Erythroblast (primary cell): Measurements from ENCODE around the gene ZNF83.

Experiments used
- GATA1 ChIP-seq: IDR thresholded peaks from 2 replicates; pipeline ENCODE4 v1.6.1; 2011; ENCODE audit warnings: low read depth, mild to moderate bottlenecking, control low read depth, low read length, moderate library complexity
- POLR2A ChIP-seq: IDR thresholded peaks from 2 replicates; pipeline ENCODE4 v1.6.1; 2011; ENCODE audit warnings: mild to moderate bottlenecking, low read length

DNA sequence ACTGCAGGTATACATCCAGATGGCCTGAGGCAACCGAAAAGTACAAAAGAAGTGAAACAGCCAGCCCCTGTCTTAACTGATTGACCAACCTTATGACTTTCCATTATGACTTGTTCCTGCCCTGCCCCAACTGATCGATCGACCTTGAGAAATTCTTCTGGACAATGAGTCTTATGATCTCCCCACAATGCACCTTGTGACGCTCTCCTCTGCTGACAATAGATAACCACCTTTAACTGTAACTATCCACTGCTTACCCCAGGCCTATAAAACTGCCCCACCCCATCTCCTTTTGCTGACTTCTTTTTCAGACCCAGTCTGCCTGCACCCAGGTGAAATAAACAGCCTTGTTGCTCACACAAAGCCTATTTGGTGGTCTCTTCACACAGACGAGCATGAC is 11.2 kb downstream of the ZNF83 start:
- TF ChIP-seq GATA1 (no peak), POLR2A (no peak)
